HG03442 (cell line): ENCODE results near the gene ALMS1.
"Not testable (repeated sequence)": the region's sequence is repeated elsewhere in the genome, so short reads cannot be mapped to it uniquely, and the experiment has no call there.

Source experiments
- ATAC-seq: cut with Tn5 transposase; IDR thresholded peaks from one replicate; pipeline ENCODE4 v1.9.1; 2021; ENCODE audit warnings: mild to moderate bottlenecking, moderate library complexity; ENCODE audit not compliant: unreplicated experiment

The ALMS1 gene

GRCh38 chr2:73611867-73612266 lies 226.2 kb downstream of the ALMS1 start:
- no peak for ATAC-seq

DNA sequence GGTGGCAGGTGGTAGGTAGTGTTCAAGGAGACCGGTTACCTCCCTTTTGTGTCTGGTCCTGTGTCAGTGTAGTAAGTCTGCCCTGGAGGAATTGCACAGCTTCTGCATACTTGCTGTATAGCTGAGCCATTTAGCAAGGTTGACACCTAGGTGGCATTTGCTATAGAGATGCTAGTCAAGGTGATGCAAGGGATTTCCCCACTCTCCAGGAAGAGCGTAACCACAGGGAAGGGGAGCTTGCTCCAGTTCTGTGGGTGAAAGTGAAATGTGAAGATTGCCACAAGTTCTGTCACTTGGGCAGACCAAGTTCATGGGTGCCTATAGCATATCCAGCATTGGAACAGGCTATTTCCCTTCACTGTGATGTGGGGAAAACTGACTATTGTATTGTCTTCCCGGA lies 228.5 kb downstream of the ALMS1 start:
- peak; percentile 65 for ATAC-seq

GRCh38 chr2:73614997-73615396 lies 229.4 kb downstream of the ALMS1 start:
- no peak for ATAC-seq

GRCh38 chr2:73619925-73620324 lies 234.3 kb downstream of the ALMS1 start:
- not testable (repeated sequence) for ATAC-seq

GRCh38 chr2:73624036-73624435 lies 238.4 kb downstream of the ALMS1 start:
- not testable (repeated sequence) for ATAC-seq

- ATAC-seq = not testable (repeated sequence)
These were observed 239.0 kb downstream of the ALMS1 start for GRCh38 chr2:73624625-73625024.

GRCh38 chr2:73626237-73626636 lies 240.6 kb downstream of the ALMS1 start:
- not testable (repeated sequence) for ATAC-seq

DNA sequence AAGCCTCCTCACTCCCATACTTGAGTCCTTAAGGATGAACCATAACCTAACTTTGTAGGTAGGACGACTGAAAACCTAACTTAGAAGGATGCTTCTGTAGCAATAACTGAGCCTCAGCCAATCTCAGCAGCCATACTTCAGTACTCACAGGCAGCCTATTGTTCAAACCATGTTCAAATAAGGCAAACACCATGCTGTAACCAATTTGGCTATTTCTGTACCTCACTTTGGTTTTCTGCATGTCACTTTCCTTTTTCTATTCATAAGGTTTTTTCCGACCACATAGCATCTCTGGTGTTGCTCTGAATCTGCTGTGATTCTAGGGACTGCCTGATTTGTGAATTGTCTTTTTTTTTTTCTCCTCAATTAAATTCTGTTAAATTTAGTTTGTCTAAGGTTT lies 242.9 kb downstream of the ALMS1 start:
- peak; percentile 79 for ATAC-seq

DNA sequence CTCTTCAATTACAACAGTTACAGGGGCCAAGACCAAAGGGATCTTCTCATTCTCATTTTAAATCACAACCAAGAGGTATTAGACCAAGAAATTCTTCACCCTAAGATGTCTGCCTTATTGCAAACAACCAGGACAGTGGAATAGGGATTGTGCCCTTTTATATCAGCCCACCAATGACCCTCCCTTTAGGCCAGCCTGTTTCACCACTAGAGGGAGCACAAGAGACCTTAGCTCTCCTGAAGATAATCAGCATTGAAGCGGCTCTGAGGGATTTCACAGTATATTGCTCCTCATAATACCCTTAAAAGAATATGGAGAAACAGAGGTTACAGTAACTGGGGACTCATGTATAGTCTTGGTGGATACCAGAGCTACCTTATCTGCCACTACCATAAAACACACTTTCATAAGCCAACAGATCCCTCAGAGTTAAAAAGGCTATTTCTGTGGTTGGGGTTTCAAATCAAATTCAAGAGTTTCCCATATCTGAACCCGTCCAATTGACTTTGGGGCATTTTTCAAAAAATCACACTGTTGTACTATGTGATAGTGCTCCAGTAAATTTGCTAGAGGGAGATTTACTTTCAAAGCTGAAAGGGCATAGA lies 245.1 kb downstream of the ALMS1 start:
- ATAC-seq = peak; percentile 58

GRCh38 chr2:73636977-73637376 lies 251.3 kb downstream of the ALMS1 start:
- not testable (repeated sequence) for ATAC-seq

DNA sequence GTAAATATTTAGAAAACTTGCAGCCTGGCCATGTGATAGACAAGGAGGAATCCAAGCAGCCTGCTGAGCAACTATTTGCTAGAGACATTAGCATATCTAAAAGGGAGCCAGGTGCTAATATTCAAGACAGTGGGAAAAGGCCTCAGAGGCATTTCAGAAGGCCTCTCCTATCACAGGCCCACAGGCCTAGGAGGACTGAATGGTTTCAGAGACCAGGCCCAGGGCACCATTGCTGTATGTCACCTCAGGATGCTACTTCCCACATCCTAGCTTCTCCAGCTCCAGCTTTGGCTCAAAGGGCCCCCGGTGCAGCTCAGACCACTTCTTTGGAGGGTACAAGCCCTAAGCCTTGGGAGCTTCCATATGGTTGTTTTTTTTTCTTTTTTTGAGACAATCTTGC lies 252.8 kb downstream of the ALMS1 start:
- no peak for ATAC-seq

DNA sequence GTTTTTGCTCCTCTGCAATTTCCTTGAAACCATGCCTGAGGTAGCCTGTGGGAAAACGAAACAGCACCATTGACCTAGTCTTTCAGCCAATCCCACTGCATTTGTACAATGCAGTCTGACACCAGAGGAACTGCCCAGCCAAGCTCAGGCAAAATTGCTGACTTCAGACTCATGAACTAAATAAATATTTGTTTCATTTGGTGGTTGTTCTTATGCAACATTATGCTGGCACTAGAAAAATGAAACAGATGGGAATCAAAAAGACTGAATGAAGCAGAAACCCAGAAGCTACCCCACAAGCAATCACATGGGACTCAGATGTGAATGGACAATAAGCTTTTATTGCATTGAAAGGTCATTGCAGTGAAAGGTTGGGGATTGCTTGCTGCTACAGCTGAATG lies 254.9 kb downstream of the ALMS1 start:
- no peak for ATAC-seq

DNA sequence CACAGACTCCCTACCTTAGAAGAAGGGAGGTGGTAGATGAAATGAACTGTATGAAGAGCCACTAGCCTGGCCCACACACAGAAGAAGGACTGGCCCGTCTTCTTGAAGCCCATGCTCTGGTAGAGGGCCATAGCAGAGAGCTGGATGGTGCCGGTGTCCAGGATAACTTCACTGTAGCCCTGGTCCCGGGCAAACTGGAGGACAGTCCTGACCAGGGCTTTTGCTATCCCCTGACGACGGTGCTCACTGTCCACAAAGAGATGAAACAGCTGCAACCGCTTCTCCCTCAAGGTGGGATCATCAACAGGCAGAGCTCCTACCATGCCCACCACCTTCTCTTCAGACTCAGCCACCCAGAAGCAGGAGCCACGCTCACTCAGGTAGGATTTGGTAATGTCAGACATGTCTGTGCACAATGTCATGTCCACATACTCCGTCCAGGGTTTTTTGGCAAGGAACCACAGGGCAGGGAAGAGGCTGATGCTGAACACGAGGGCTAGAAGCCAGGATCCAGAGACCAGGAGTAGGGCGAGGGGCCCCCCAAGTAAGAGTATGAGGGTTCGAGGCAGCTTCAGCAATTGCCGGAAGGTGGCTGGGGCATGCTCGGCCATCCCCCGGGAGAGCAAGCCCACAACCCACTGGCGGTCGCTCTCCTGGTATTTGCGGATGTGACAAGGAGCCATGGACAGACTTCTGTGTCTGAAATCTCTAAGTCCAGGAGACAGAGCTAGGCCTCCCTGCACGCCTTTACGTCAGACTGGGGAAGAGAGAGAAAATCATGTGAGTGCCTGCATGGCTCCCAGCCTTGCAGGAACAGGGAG lies 255.5 kb downstream of the ALMS1 start:
- ATAC-seq = no peak

DNA sequence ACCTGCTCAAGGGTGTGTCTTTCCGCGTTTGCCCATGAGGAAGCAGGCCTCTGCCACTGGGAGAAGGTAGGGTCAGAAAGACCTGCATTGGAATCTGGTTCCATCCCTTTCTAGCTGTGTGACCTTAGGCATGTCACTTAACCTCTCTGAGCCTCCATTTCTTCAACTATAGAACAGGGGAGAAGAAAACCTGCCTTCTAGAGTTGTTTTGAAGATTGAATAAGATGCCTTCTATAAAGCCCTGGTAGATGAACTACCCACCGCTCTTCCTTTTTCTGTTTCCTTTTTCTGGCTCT lies 256.1 kb downstream of the ALMS1 start:
- no peak for ATAC-seq

DNA sequence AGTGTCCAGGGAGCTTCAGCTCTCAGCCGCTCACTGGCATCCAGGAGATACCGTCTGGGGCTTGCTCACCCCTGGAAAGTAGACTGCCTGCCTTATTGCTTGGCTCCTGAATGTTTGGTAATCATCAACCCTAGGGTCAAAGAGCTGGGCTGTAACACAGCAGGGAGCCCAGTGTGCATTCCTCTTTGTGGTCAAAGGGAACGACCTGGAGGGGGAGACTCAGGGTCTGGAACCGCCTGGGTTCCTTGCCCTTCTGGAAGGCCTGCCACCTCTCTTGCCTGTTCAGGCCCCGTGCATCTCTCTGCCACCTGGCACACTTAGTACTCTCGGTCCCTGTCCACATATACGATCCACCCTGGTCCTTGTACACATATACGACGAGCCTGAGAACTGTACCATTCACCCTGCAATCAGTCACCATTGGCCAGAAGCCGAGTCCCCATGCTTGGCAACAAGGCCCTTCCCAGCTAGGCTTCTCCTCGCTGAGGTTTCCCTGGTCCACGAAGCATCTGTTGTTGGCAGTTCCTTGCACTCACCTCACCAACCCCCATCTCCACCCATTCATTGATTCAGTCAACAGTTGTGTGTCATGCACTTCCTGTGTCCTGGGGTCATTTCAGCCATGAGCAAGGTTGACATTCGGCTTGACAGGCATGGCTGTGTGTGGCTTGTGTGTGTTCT lies 256.8 kb downstream of the ALMS1 start, which contains the start of gene NAT8:
Gene NAT8 (minus strand): TSS at position 85 of the 681 bp plus-strand sequence. CDS start 794 bp downstream, outside the sequence.
- ATAC-seq = no peak

- not testable (repeated sequence) for ATAC-seq
These were observed 262.1 kb downstream of the ALMS1 start for GRCh38 chr2:73647690-73648089.

DNA sequence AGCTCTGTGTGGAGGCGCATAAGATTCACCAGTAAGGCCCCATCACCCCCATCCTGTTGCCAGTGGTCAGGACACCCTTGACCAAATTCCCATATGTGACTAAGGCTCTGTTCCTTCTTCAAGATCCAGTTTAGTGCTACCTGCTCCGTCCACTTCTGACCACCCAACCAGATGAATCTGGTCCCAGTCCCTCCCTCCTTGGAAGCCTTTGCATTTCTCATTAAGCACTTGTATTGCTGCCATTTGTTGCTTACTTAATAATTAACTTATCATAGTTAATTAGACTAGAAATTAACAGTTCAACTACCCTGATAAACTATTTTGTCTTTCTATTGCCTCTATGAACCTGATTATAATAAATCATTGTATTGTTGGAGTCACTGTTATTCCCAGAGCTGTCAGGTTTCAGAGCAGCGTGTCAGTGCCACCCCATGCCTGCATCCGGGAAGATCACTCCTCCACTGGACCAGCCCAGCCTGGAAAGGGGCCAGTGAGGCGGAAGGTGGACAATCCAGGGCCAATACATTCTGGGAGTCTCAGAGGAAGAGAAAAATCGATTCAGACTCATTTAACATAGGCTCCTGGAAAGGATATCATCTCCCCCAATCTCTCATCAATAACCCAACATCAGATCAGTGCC lies 266.1 kb downstream of the ALMS1 start:
- ATAC-seq = no peak

DNA sequence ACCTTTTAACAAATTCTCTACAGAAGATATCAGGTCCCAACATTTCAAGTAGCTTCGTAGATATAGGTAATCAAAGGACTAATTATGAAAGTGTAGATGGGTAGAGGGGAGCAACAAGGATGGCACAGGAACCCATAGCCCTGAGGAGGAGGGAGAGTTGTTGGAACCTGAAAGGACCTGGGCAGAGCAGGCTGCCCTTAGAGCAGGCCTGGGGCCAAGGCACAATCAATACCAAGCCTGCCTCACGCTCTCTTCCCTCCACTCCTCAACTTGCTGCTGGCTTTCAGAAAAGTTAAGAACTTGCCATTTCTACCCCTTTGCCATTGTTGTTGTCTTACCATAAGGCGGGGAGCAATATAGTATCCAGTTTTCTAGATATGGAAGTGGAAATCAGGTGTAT lies 266.7 kb downstream of the ALMS1 start:
- ATAC-seq = no peak

- ATAC-seq = no peak
These were observed 268.5 kb downstream of the ALMS1 start for GRCh38 chr2:73654175-73654574.
